B cell (primary cell): ENCODE data around the gene TGFBRAP1. TPM values are rescaled to one million over a fixed set of nuclear protein-coding genes. Genes with fewer than 3 reads are reported as not detected.

Source experiments
- ATAC-seq: fragments of 200-7000 bp; cut with Tn5 transposase; one replicate; pipeline ENCODE4 v1.10.0; 2021; ENCODE audit warnings: low read depth, mild to moderate bottlenecking, moderate number of reproducible peaks, moderate library complexity
- CTCF ChIA-PET: fragments of 350-600 bp; sonication (Branson Sonifier 250); formaldehyde crosslinking; loops from one replicate; lab custom pipeline; 2021; ENCODE audit warnings: antibody characterized with exemption, inconsistent platforms; lab: Charles Lee
- POLR2A ChIA-PET: fragments of 350-600 bp; sonication (Branson Sonifier 250); formaldehyde crosslinking; loops from one replicate; lab custom pipeline; 2021; ENCODE audit warnings: antibody characterized with exemption; lab: Charles Lee
- DNase-seq: peaks from one replicate; pipeline ENCODE4 v3.0.0; 2013
- H2AFZ ChIP-seq: 2 replicates; pipeline ENCODE4 v1.6.1; 2012; ENCODE audit warnings: mild to moderate bottlenecking, low read depth, low read length; ENCODE audit not compliant: insufficient read depth, poor library complexity, severe bottlenecking
- H3K27ac ChIP-seq, 2 donors: 1 replicate in 1 of 2; 2 replicates in 1 of 2; pipeline ENCODE4 v1.5.1; 2012 to 2013; ENCODE audit warnings: low read length in 2 of 2, mild to moderate bottlenecking in 2 of 2, moderate library complexity in 1 of 2
- H3K27me3 ChIP-seq, 4 experiments: fragments of 200-600 bp in 1 of 4; sonication (generic) in 1 of 4; replicated peaks in 1 of 4; 1 replicate in 2 of 4; 2 replicates in 2 of 4; pipeline versions ENCODE4 v1.6.1 to v1.7.0; 2013 to 2016; ENCODE audit warnings: low read length in 3 of 4, mild to moderate bottlenecking in 2 of 4, mixed read lengths in 1 of 4, moderate library complexity in 1 of 4; ENCODE audit not compliant: insufficient read depth in 4 of 4, control insufficient read depth in 3 of 4; ENCODE audit errors: control extremely low read depth in 1 of 4
- H3K36me3 ChIP-seq, 2 experiments: replicated peaks in 1 of 2; 1 replicate in 1 of 2; 2 replicates in 1 of 2; pipeline versions ENCODE4 v1.6.1 to v1.7.1; 2013; ENCODE audit warnings: low read length in 1 of 2; ENCODE audit not compliant: insufficient read depth in 2 of 2, control insufficient read depth in 1 of 2; ENCODE audit errors: control extremely low read depth in 1 of 2, extremely low read depth in 1 of 2
- H3K4me1 ChIP-seq, 2 donors: fragments of 200-600 bp in 1 of 2; sonication (generic) in 1 of 2; 1 replicate in 1 of 2; 2 replicates in 1 of 2; pipeline versions ENCODE4 v1.5.1 to v1.6.1; 2013 to 2017; ENCODE audit warnings: low read length in 2 of 2; ENCODE audit not compliant: control insufficient read depth in 2 of 2, insufficient read depth in 2 of 2
- H3K4me2 ChIP-seq: replicated peaks from 2 replicates; pipeline ENCODE3; 2012; ENCODE audit warnings: mild to moderate bottlenecking, low read depth, low read length; ENCODE audit not compliant: poor library complexity, severe bottlenecking
- H3K4me3 ChIP-seq, 5 experiments: fragments of 200-600 bp in 1 of 5; sonication (generic) in 1 of 5; 1 replicate in 3 of 5; 2 replicates in 2 of 5; pipeline versions ENCODE4 v1.5.1 to v1.7.0; 2011 to 2016; ENCODE audit warnings: low read length in 4 of 5, mild to moderate bottlenecking in 4 of 5, low read depth in 2 of 5, control low read depth in 1 of 5, moderate library complexity in 1 of 5; ENCODE audit not compliant: insufficient read depth in 1 of 5; ENCODE audit errors: control extremely low read depth in 1 of 5, extremely low read depth in 1 of 5
- H3K79me2 ChIP-seq: fragments of 200-600 bp; sonication (generic); one replicate; pipeline ENCODE4 v1.6.0; 2016; ENCODE audit warnings: low read length; ENCODE audit not compliant: control insufficient read depth, insufficient read depth
- H3K9ac ChIP-seq: fragments of 200-600 bp; sonication (generic); 2 replicates; pipeline ENCODE4 v1.6.1; 2017; ENCODE audit warnings: mild to moderate bottlenecking, low read length, moderate library complexity
- H3K9me3 ChIP-seq, 3 donors: one replicate each; pipeline versions ENCODE4 v1.6.1 to v1.7.1; 2013; ENCODE audit warnings: low read length in 2 of 3; ENCODE audit not compliant: control insufficient read depth in 2 of 3, insufficient read depth in 1 of 3; ENCODE audit errors: control extremely low read depth in 1 of 3
- H4K20me1 ChIP-seq: 2 replicates; pipeline ENCODE4 v1.6.0; 2012; ENCODE audit warnings: mild to moderate bottlenecking, low read length; ENCODE audit not compliant: insufficient read depth, control insufficient read depth, poor library complexity, severe bottlenecking
- H3K27ac Mint-ChIP-seq: one replicate; pipeline ENCODE4 v1.8.0; 2021; ENCODE audit warnings: mixed read lengths
- H3K27me3 Mint-ChIP-seq: one replicate; pipeline ENCODE4 v1.8.0; 2021; ENCODE audit warnings: mixed read lengths
- H3K4me1 Mint-ChIP-seq: one replicate; pipeline ENCODE4 v1.8.0; 2021; ENCODE audit warnings: mixed read lengths
- H3K4me3 Mint-ChIP-seq: one replicate; pipeline ENCODE4 v1.8.0; 2021; ENCODE audit warnings: mixed read lengths
- H3K9me3 Mint-ChIP-seq: one replicate; pipeline ENCODE4 v1.8.0; 2022; ENCODE audit warnings: mixed read lengths; ENCODE audit not compliant: insufficient read depth
- EZH2 ChIP-seq: IDR thresholded peaks from 2 replicates; pipeline ENCODE4 v1.6.1; 2012; ENCODE audit warnings: borderline replicate concordance, low read depth, mild to moderate bottlenecking, moderate library complexity, low read length; ENCODE audit not compliant: insufficient read depth, poor library complexity, severe bottlenecking
- WGBS: methylation state at CpG from one replicate; pipeline ENCODE4 v1.1.5; 2013; ENCODE audit warnings: missing lambda C conversion rate; ENCODE audit not compliant: insufficient coverage; 5-methylcytosine and 5-hydroxymethylcytosine counted together
- intact Hi-C: fragments of 100-400 bp; cut with micrococcal nuclease; formaldehyde crosslinking; loops from one replicate; pipeline ENCODE4 v1.10.0; 2022
- polyA plus RNA-seq: library from polyadenylated mRNA; depleted of rRNA; stranded (reverse); fragments of >200 nt; gene quantifications from 2 replicates; pipeline ENCODE4 v1.2.3, GENCODE V29; 2012
- total RNA-seq, 2 donors: library from RNA; stranded (reverse); fragments of 120-200 nt in 1 of 2; gene quantifications; 1 replicate in 1 of 2; 2 replicates in 1 of 2; pipeline versions ENCODE4 v1.2.3 to v1.2.4, GENCODE V29; 2013 to 2022
- TF ChIP-seq, protein P1 (sequence below): fragments of 200-600 bp; IDR thresholded peaks from one replicate; pipeline ENCODE4 v1.8.0; 2022; ENCODE audit warnings: antibody characterized with exemption, mild to moderate bottlenecking

TGFBRAP1 gene
- total and polyA plus RNA-seq, 2 donors (not counting 1 experiment from before 2014, with no cell fraction given), result 9.3 to 21.7 TPM

DNA sequence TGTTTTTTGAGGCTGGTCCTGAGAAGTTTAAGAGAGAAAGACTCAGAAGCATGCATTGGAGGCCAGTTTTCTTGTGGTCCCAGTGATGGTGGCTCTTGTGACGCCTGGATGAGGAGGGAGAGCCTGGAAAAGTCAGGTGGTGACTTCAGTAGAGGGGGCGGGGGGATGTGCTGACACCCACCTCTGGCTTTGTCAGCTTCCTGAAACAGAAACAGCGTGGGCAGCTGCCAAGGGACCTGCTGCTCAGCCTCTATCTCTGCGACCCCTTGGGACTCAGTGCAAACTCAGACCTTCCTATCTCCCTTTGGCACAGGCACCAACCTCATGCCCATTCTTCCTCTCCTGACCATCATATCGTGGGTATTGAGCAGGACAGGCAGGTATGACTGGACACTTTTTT lies 6.4 kb downstream of the TGFBRAP1 start:
- Histone ChIP-seq H3K4me1 (peaks cover 3 to 9% of the 10 kb centered on the region in 2 donors), H3K27ac (no peak overlapping the region), H3K4me2 (no peak overlapping the region), H3K4me3 (no peak overlapping the region), H2AFZ (no peak overlapping the region), H3K27me3 (no peaks in the 10 kb centered on the region), H3K79me2 (peaks cover 65% of the 10 kb centered on the region), H3K9me3 (no peaks in the 10 kb centered on the region), H3K9ac (no peak overlapping the region), H4K20me1 (peaks cover 36% of the 10 kb centered on the region), H3K36me3 (no peaks in the 10 kb centered on the region)
- ATAC-seq (no peak), DNase-seq (no peak)
- ChIA-PET POLR2A (interaction anchor here (0.7 kb wide), 1 partner anchor 420 kb away, joined by 3 read pairs; no protein-coding TSS in a partner anchor), CTCF (no interaction called here)
- intact Hi-C loops, result no loop called here
- Mint-ChIP-seq H3K27me3 (no peaks in the 10 kb centered on the region), H3K4me3 (no peak overlapping the region), H3K9me3 (no peaks in the 10 kb centered on the region), H3K27ac (peak overlapping the region; percentile 39), H3K4me1 (peaks cover 46% of the 10 kb centered on the region)
- TF ChIP-seq, protein P1, sequence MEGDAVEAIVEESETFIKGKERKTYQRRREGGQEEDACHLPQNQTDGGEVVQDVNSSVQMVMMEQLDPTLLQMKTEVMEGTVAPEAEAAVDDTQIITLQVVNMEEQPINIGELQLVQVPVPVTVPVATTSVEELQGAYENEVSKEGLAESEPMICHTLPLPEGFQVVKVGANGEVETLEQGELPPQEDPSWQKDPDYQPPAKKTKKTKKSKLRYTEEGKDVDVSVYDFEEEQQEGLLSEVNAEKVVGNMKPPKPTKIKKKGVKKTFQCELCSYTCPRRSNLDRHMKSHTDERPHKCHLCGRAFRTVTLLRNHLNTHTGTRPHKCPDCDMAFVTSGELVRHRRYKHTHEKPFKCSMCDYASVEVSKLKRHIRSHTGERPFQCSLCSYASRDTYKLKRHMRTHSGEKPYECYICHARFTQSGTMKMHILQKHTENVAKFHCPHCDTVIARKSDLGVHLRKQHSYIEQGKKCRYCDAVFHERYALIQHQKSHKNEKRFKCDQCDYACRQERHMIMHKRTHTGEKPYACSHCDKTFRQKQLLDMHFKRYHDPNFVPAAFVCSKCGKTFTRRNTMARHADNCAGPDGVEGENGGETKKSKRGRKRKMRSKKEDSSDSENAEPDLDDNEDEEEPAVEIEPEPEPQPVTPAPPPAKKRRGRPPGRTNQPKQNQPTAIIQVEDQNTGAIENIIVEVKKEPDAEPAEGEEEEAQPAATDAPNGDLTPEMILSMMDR, result no peak
- no peak for TF ChIP-seq EZH2
- 40% methylated on average over 4 of the region's 5 CpGs for WGBS

- ATAC-seq (no peak), DNase-seq (no peak)
- intact Hi-C loops, result no loop called here
- Histone ChIP-seq H2AFZ (no peak overlapping the region), H3K27me3 (no peaks in the 10 kb centered on the region), H3K4me2 (no peak overlapping the region), H3K4me1 (peaks cover 0 to 6% of the 10 kb centered on the region in 2 donors), H3K9me3 (no peaks in the 10 kb centered on the region), H3K4me3 (no peak overlapping the region), H3K36me3 (no peaks in the 10 kb centered on the region), H4K20me1 (peaks cover 42% of the 10 kb centered on the region), H3K9ac (no peak overlapping the region), H3K79me2 (peaks cover 71% of the 10 kb centered on the region), H3K27ac (no peak overlapping the region)
- WGBS, result no CpG with 5 or more reads among the region's 3 CpGs
- no peaks in the 10 kb centered on the region for H3K27me3 Mint-ChIP-seq
- no peak overlapping the region for H3K4me3 Mint-ChIP-seq
- no peak overlapping the region for H3K27ac Mint-ChIP-seq
- ChIA-PET CTCF (no interaction called here), POLR2A (no interaction called here)
- H3K4me1 Mint-ChIP-seq, result peaks cover 46% of the 10 kb centered on the region
- TF ChIP-seq, protein P1, result no peak
- no peaks in the 10 kb centered on the region for H3K9me3 Mint-ChIP-seq
Measured at GRCh38 chr2:105321875-105322646, 7.5 kb downstream of the TGFBRAP1 start.
